ENCODE data around the gene CRYBG1. TPM values are rescaled to one million over a fixed set of nuclear protein-coding genes. Genes with fewer than 3 reads are reported as not detected.

The CRYBG1 gene
- total RNA-seq, 1 experiment from 2014 or later = 10.7 TPM

DNA sequence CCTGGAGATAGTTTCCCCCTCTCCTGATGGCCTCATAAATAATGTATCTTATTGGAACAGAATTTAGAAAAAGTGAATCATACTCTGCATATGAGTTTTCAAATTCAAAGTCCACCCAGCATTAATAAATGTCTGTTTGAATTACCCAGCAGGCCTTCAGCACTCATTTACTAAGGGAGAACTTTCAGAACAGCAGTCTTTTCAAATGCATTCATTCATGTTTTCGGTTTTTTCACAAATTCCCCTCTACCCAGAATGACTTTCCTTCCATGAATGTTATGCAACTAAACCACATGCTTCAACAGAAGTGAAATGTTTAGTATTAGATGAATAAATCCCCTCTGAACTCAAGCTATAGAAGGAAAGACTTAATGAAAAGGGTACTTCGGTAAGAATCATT is 176.3 kb downstream of the CRYBG1 start:
- RAD21 ChIA-PET (ENCODE audit: low non-redundant PET in 1 of 2, low total read pairs in 2 of 2, uncharacterized antibody in 2 of 2, unreplicated experiment in 2 of 2) = no interaction called here
- H3K4me2 ChIP-seq (ENCODE audit: low read length) = no peak overlapping the region
- no peak for ATAC-seq
- no peak overlapping the region for H3K27ac ChIP-seq (ENCODE audit: low read depth, low read length)
- no peak for DNase-seq (ENCODE audit: low read depth, low spot score)
- H3K4me1 ChIP-seq (ENCODE audit: control insufficient read depth in 1 of 2, insufficient read depth in 2 of 2, low read length in 2 of 2) = no peaks in the 10 kb centered on the region
- no peaks in the 10 kb centered on the region for H3K9me2 ChIP-seq (ENCODE audit: insufficient read depth)
- intact Hi-C loops (cut with micrococcal nuclease) = no loop called here
- TF ChIP-seq YY1 (IDR thresholded peaks at IDR 0.05; ENCODE audit: extremely low read depth, insufficient replicate concordance, low read depth, low read length) (no peak), ZNF274 (IDR thresholded peaks at IDR 0.05; ENCODE audit: low read depth, low read length) (no peak), SIN3A (IDR thresholded peaks at IDR 0.05; ENCODE audit: low read depth) (no peak), ZFX (IDR thresholded peaks at IDR 0.05) (no peak), EZH2 (IDR thresholded peaks at IDR 0.05) (no peak), ZBTB33 (IDR thresholded peaks at IDR 0.05; ENCODE audit: extremely low read depth, insufficient replicate concordance, low read length) (no peak), MAX (IDR thresholded peaks at IDR 0.05) (no peak), POLR2AphosphoS5 (IDR thresholded peaks at IDR 0.05; ENCODE audit: low read depth, low read length) (no peak), CBX3 (IDR thresholded peaks at IDR 0.05; ENCODE audit: low read depth) (no peak)
- TF ChIP-seq, protein P1, sequence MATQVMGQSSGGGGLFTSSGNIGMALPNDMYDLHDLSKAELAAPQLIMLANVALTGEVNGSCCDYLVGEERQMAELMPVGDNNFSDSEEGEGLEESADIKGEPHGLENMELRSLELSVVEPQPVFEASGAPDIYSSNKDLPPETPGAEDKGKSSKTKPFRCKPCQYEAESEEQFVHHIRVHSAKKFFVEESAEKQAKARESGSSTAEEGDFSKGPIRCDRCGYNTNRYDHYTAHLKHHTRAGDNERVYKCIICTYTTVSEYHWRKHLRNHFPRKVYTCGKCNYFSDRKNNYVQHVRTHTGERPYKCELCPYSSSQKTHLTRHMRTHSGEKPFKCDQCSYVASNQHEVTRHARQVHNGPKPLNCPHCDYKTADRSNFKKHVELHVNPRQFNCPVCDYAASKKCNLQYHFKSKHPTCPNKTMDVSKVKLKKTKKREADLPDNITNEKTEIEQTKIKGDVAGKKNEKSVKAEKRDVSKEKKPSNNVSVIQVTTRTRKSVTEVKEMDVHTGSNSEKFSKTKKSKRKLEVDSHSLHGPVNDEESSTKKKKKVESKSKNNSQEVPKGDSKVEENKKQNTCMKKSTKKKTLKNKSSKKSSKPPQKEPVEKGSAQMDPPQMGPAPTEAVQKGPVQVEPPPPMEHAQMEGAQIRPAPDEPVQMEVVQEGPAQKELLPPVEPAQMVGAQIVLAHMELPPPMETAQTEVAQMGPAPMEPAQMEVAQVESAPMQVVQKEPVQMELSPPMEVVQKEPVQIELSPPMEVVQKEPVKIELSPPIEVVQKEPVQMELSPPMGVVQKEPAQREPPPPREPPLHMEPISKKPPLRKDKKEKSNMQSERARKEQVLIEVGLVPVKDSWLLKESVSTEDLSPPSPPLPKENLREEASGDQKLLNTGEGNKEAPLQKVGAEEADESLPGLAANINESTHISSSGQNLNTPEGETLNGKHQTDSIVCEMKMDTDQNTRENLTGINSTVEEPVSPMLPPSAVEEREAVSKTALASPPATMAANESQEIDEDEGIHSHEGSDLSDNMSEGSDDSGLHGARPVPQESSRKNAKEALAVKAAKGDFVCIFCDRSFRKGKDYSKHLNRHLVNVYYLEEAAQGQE (IDR thresholded peaks at IDR 0.05; ENCODE audit: low read depth) = no peak
- CTCF ChIA-PET = no interaction called here
- no peaks in the 10 kb centered on the region for H3K9me3 ChIP-seq (ENCODE audit: control insufficient read depth in 1 of 2, insufficient read depth in 1 of 2, low read depth in 1 of 2, low read length in 2 of 2)
- BruUV-seq (replicated peaks) = no TSS peak
- H3K36me3 ChIP-seq (ENCODE audit: control insufficient read depth in 1 of 2, insufficient read depth in 2 of 2, low read length in 2 of 2) = no peaks in the 10 kb centered on the region
- POLR2A ChIA-PET = no interaction called here
- H3K79me2 ChIP-seq (ENCODE audit: insufficient read depth, low read length) = no peaks in the 10 kb centered on the region
- no peaks in the 10 kb centered on the region for H3K27me3 ChIP-seq (ENCODE audit: insufficient read depth, low read length)
- H2AFZ ChIP-seq (ENCODE audit: low read depth, low read length, poor library complexity, severe bottlenecking) = no peak overlapping the region
- no peak overlapping the region for H3K4me3 ChIP-seq (replicated peaks in 1 of 2; ENCODE audit: low read depth in 1 of 2, low read length in 2 of 2)
- no peaks in the 10 kb centered on the region for H4K20me1 ChIP-seq (ENCODE audit: insufficient read depth)
- no peak overlapping the region for H3K9ac ChIP-seq (ENCODE audit: low read length)

All from HCT116 (cell line).